Immature natural killer cell (primary cell): ENCODE results near the gene SNRK. TPM values are rescaled to one million over a fixed set of nuclear protein-coding genes. Genes with fewer than 3 reads are reported as not detected.

Experiments used
- polyA plus RNA-seq, 3 donors: library from polyadenylated mRNA; unstranded; fragments of 300-500 nt; fragmentation: Illumina TruSeq; gene quantifications; one replicate each; pipeline ENCODE4 v1.2.3, GENCODE V29; 2021

SNRK gene
- polyA plus RNA-seq, 3 donors from 2014 or later, result 34.3 to 68.6 (median 38.4) TPM

Other genes starting within 250 kb of the SNRK start
- gene POMGNT2, start 180.5 kb upstream of the SNRK start, polyA plus RNA-seq, result 10 to 100 TPM in 1 of 3 donors, 1 to 10 TPM in 2; 6.9 to 15.3 (median 8.5) TPM